Activated CD8-positive, alpha-beta T cell treated with anti-CD3 and anti-CD28 coated beads, Interleukin-2, amount 10 ng/mL, durations not matched to agents 7 days and 5 days (primary cell): Measurements from ENCODE around the gene SLC39A11. TPM values are rescaled to one million over a fixed set of nuclear protein-coding genes. Genes with fewer than 3 reads are reported as not detected.

Experiments
- ATAC-seq: fragments of 150-1000 bp; cut with Tn5 transposase; one replicate; pipeline ENCODE4 v1.10.0; 2021; ENCODE audit warnings: moderate library complexity
- CTCF ChIA-PET: fragments of 350-600 bp; sonication (Branson Sonifier 250); formaldehyde crosslinking; loops from one replicate; lab custom pipeline; 2021; ENCODE audit warnings: antibody characterized with exemption; lab: Charles Lee
- POLR2A ChIA-PET: fragments of 350-600 bp; sonication (Branson Sonifier 250); formaldehyde crosslinking; loops from one replicate; lab custom pipeline; 2021; ENCODE audit warnings: antibody characterized with exemption; lab: Charles Lee
- DNase-seq: peaks from one replicate; pipeline ENCODE4 v3.0.0-alpha.2; 2020
- H3K27ac Mint-ChIP-seq: one replicate; pipeline ENCODE4 v1.8.0; 2021; ENCODE audit warnings: mild to moderate bottlenecking, mixed read lengths
- H3K27me3 Mint-ChIP-seq: one replicate; pipeline ENCODE4 v1.8.0; 2021; ENCODE audit warnings: low read depth, mixed read lengths
- H3K36me3 Mint-ChIP-seq: one replicate; pipeline ENCODE4 v1.8.0; 2021; ENCODE audit warnings: low read depth, mixed read lengths
- H3K4me1 Mint-ChIP-seq: one replicate; pipeline ENCODE4 v1.8.0; 2021; ENCODE audit warnings: low read depth, mixed read lengths
- H3K4me3 Mint-ChIP-seq: one replicate; pipeline ENCODE4 v1.8.0; 2021; ENCODE audit warnings: mild to moderate bottlenecking, mixed read lengths
- H3K9me3 Mint-ChIP-seq: one replicate; pipeline ENCODE4 v1.8.0; 2022; ENCODE audit warnings: mixed read lengths; ENCODE audit not compliant: insufficient read depth
- total RNA-seq, 2 experiments: library from RNA; stranded (reverse); gene quantifications; one replicate each; pipeline ENCODE4 v1.2.3, GENCODE V29; 2021

Gene SLC39A11
- total RNA-seq, 2 experiments from 2014 or later: 20.2 to 20.5 TPM

- Mint-ChIP-seq H3K9me3 (no peaks in the 10 kb centered on the region), H3K4me1 (peaks cover 17% of the 10 kb centered on the region), H3K27ac (no peak overlapping the region), H3K27me3 (peaks cover 51% of the 10 kb centered on the region), H3K36me3 (no peaks in the 10 kb centered on the region), H3K4me3 (no peak overlapping the region)
- no peak for DNase-seq
- no peak for ATAC-seq
- ChIA-PET CTCF (no interaction called here), POLR2A (no interaction called here)
These were observed 476.9 kb downstream of the SLC39A11 start for GRCh38 chr17:72615627-72615991.

- Mint-ChIP-seq H3K4me3 (no peak overlapping the region), H3K27ac (no peak overlapping the region), H3K27me3 (peaks cover 53% of the 10 kb centered on the region), H3K9me3 (no peaks in the 10 kb centered on the region), H3K36me3 (no peaks in the 10 kb centered on the region), H3K4me1 (peaks cover 17% of the 10 kb centered on the region)
- CTCF ChIA-PET: no interaction called here
- no peak for ATAC-seq
- no peak for DNase-seq
- POLR2A ChIA-PET: no interaction called here
These were observed 477.4 kb downstream of the SLC39A11 start for GRCh38 chr17:72614871-72615626.

GRCh38 chr17:72614476-72614870, 478.0 kb downstream of the SLC39A11 start:
- no peak for ATAC-seq
- Mint-ChIP-seq H3K27me3 (peaks cover 52% of the 10 kb centered on the region), H3K4me3 (no peak overlapping the region), H3K9me3 (no peaks in the 10 kb centered on the region), H3K4me1 (peaks cover 17% of the 10 kb centered on the region), H3K36me3 (no peaks in the 10 kb centered on the region), H3K27ac (no peak overlapping the region)
- no peak for DNase-seq
- ChIA-PET CTCF (no interaction called here), POLR2A (no interaction called here)

GRCh38 chr17:72613806-72614292, 478.6 kb downstream of the SLC39A11 start:
- CTCF ChIA-PET: interaction anchor here (1.3 kb wide), 1 partner anchor 57 kb away, joined by 3 read pairs; no protein-coding TSS in a partner anchor
- ATAC-seq (no peak), DNase-seq (no peak)
- Mint-ChIP-seq H3K27me3 (peaks cover 48% of the 10 kb centered on the region), H3K36me3 (no peaks in the 10 kb centered on the region), H3K9me3 (no peaks in the 10 kb centered on the region), H3K27ac (no peak overlapping the region), H3K4me1 (peaks cover 17% of the 10 kb centered on the region), H3K4me3 (no peak overlapping the region)
- POLR2A ChIA-PET: no interaction called here

GRCh38 chr17:72613396-72613795, 479.1 kb downstream of the SLC39A11 start:
- Mint-ChIP-seq H3K27me3 (peaks cover 50% of the 10 kb centered on the region), H3K9me3 (peaks cover under 1% of the 10 kb centered on the region), H3K27ac (no peak overlapping the region), H3K4me1 (peaks cover 14% of the 10 kb centered on the region), H3K36me3 (no peaks in the 10 kb centered on the region), H3K4me3 (no peak overlapping the region)
- POLR2A ChIA-PET: no interaction called here
- ATAC-seq (no peak), DNase-seq (no peak)
- CTCF ChIA-PET: interaction anchor here (1.3 kb wide), 1 partner anchor 56 kb away, joined by 3 read pairs; no protein-coding TSS in a partner anchor

- no peak overlapping the region for H3K4me3 Mint-ChIP-seq
- H3K9me3 Mint-ChIP-seq: peaks cover 11% of the 10 kb centered on the region
- no peak overlapping the region for H3K27ac Mint-ChIP-seq
- H3K27me3 Mint-ChIP-seq: peaks cover 31% of the 10 kb centered on the region
- no peaks in the 10 kb centered on the region for H3K4me1 Mint-ChIP-seq
- ATAC-seq (no peak), DNase-seq (no peak)
- ChIA-PET POLR2A (no interaction called here), CTCF (interaction anchor here (0.8 kb wide), 1 partner anchor 114 kb away, joined by 3 read pairs; no protein-coding TSS in a partner anchor)
- peaks cover 1% of the 10 kb centered on the region for H3K36me3 Mint-ChIP-seq
These were observed 481.3 kb downstream of the SLC39A11 start for GRCh38 chr17:72611172-72611571.

GRCh38 chr17:72609501-72609900, 483.0 kb downstream of the SLC39A11 start:
- Mint-ChIP-seq H3K27ac (no peak overlapping the region), H3K4me1 (no peaks in the 10 kb centered on the region), H3K9me3 (peaks cover 11% of the 10 kb centered on the region), H3K36me3 (peaks cover 1% of the 10 kb centered on the region), H3K4me3 (no peak overlapping the region), H3K27me3 (peaks cover 21% of the 10 kb centered on the region)
- ChIA-PET POLR2A (no interaction called here), CTCF (no interaction called here)
- DNase-seq (no peak), ATAC-seq (no peak)

GRCh38 chr17:72608436-72608835, 484.1 kb downstream of the SLC39A11 start:
- ChIA-PET CTCF (no interaction called here), POLR2A (no interaction called here)
- Mint-ChIP-seq H3K9me3 (peaks cover 11% of the 10 kb centered on the region), H3K27ac (no peak overlapping the region), H3K4me1 (no peaks in the 10 kb centered on the region), H3K36me3 (peaks cover 1% of the 10 kb centered on the region), H3K27me3 (peaks cover 10% of the 10 kb centered on the region), H3K4me3 (no peak overlapping the region)
- DNase-seq (no peak), ATAC-seq (no peak)

- no peak for DNase-seq
- CTCF ChIA-PET: no interaction called here
- no peak for ATAC-seq
- no peak overlapping the region for H3K4me3 Mint-ChIP-seq
- peaks cover 4% of the 10 kb centered on the region for H3K4me1 Mint-ChIP-seq
- POLR2A ChIA-PET: no interaction called here
- H3K27me3 Mint-ChIP-seq: peaks cover 9% of the 10 kb centered on the region
- peaks cover 11% of the 10 kb centered on the region for H3K9me3 Mint-ChIP-seq
- H3K36me3 Mint-ChIP-seq: peaks cover 1% of the 10 kb centered on the region
- H3K27ac Mint-ChIP-seq: no peak overlapping the region
These were observed 485.8 kb downstream of the SLC39A11 start for GRCh38 chr17:72606656-72607055.

- CTCF ChIA-PET: no interaction called here
- H3K9me3 Mint-ChIP-seq: peaks cover 11% of the 10 kb centered on the region
- peaks cover 4% of the 10 kb centered on the region for H3K4me1 Mint-ChIP-seq
- no peak for DNase-seq
- POLR2A ChIA-PET: no interaction called here
- ATAC-seq: no peak
- H3K27ac Mint-ChIP-seq: no peak overlapping the region
- H3K27me3 Mint-ChIP-seq: peaks cover 12% of the 10 kb centered on the region
- no peak overlapping the region for H3K4me3 Mint-ChIP-seq
- H3K36me3 Mint-ChIP-seq: peaks cover 1% of the 10 kb centered on the region
These were observed 486.9 kb downstream of the SLC39A11 start for GRCh38 chr17:72605543-72605942.

GRCh38 chr17:72604518-72604917, 488.0 kb downstream of the SLC39A11 start:
- CTCF ChIA-PET: no interaction called here
- Mint-ChIP-seq H3K27me3 (peaks cover 15% of the 10 kb centered on the region), H3K4me1 (peaks cover 4% of the 10 kb centered on the region), H3K36me3 (peaks cover 1% of the 10 kb centered on the region), H3K27ac (no peak overlapping the region), H3K4me3 (no peak overlapping the region), H3K9me3 (peaks cover 11% of the 10 kb centered on the region)
- ATAC-seq (no peak), DNase-seq (no peak)
- POLR2A ChIA-PET: no interaction called here

- Mint-ChIP-seq H3K4me3 (no peak overlapping the region), H3K9me3 (peaks cover 11% of the 10 kb centered on the region), H3K36me3 (peaks cover 1% of the 10 kb centered on the region), H3K27me3 (peaks cover 16% of the 10 kb centered on the region), H3K27ac (no peak overlapping the region), H3K4me1 (peaks cover 4% of the 10 kb centered on the region)
- DNase-seq (no peak), ATAC-seq (no peak)
- CTCF ChIA-PET: interaction anchor here (0.7 to 0.8 kb wide), 2 partner anchors 44 to 124 kb away, joined by 3 to 4 read pairs; no protein-coding TSS in a partner anchor
- POLR2A ChIA-PET: no interaction called here
These were observed 488.9 kb downstream of the SLC39A11 start for GRCh38 chr17:72603420-72604242.
